Natural killer cell (primary cell): ENCODE data around the gene A2M. TPM values are rescaled to one million over a fixed set of nuclear protein-coding genes. Genes with fewer than 3 reads are reported as not detected.

Experiments
- ATAC-seq, 3 donors: fragments of 150-1000 bp in 2 of 3; fragments of 200-7000 bp in 1 of 3; cut with Tn5 transposase; 1 replicate in 1 of 3; 2 replicates in 2 of 3; pipeline ENCODE4 v1.10.0; 2021; ENCODE audit warnings: mild to moderate bottlenecking in 2 of 3, moderate library complexity in 2 of 3
- DNase-seq, 2 donors: peaks; one replicate each; pipeline versions ENCODE4 v3.0.0 to v3.0.0-alpha.2; 2013 to 2021; ENCODE audit warnings: mixed read lengths in 1 of 2
- H3K27ac ChIP-seq: one replicate; pipeline ENCODE4 v1.5.1; 2013; ENCODE audit warnings: mild to moderate bottlenecking, low read length
- H3K27me3 ChIP-seq: one replicate; pipeline ENCODE4 v1.6.1; 2013; ENCODE audit warnings: low read length; ENCODE audit not compliant: control insufficient read depth, insufficient read depth
- H3K36me3 ChIP-seq: one replicate; pipeline ENCODE4 v1.6.1; 2013; ENCODE audit warnings: low read length; ENCODE audit not compliant: control insufficient read depth, insufficient read depth
- H3K4me1 ChIP-seq: one replicate; pipeline ENCODE4 v1.6.1; 2013; ENCODE audit warnings: low read length; ENCODE audit not compliant: control insufficient read depth, insufficient read depth
- H3K4me3 ChIP-seq: one replicate; pipeline ENCODE4 v1.5.1; 2013; ENCODE audit warnings: low read length
- H3K9me3 ChIP-seq: one replicate; pipeline ENCODE4 v1.6.1; 2013; ENCODE audit warnings: low read length; ENCODE audit not compliant: control insufficient read depth, insufficient read depth
- H3K27ac Mint-ChIP-seq, 2 donors: one replicate each; pipeline ENCODE4 v1.8.0; 2022; ENCODE audit warnings: mild to moderate bottlenecking in 2 of 2, mixed read lengths in 2 of 2, moderate library complexity in 1 of 2
- H3K27me3 Mint-ChIP-seq, 2 donors: one replicate each; pipeline ENCODE4 v1.8.0; 2022; ENCODE audit warnings: low read depth in 2 of 2, mixed read lengths in 2 of 2
- H3K36me3 Mint-ChIP-seq: one replicate; pipeline ENCODE4 v1.8.0; 2022; ENCODE audit warnings: mixed read lengths
- H3K4me1 Mint-ChIP-seq, 2 donors: one replicate each; pipeline ENCODE4 v1.8.0; 2022; ENCODE audit warnings: mixed read lengths in 2 of 2
- H3K4me3 Mint-ChIP-seq: one replicate; pipeline ENCODE4 v1.8.0; 2022; ENCODE audit warnings: mild to moderate bottlenecking, moderate library complexity, mixed read lengths
- H3K9me3 Mint-ChIP-seq, 2 donors: one replicate each; pipeline ENCODE4 v1.8.0; 2022; ENCODE audit warnings: mixed read lengths in 2 of 2
- CTCF ChIP-seq: fragments of 200-600 bp; IDR thresholded peaks from one replicate; pipeline ENCODE4 v1.8.0; 2022; ENCODE audit warnings: antibody characterized with exemption
- WGBS: methylation state at CpG from one replicate; pipeline ENCODE4 v1.1.7; 2013; ENCODE audit warnings: missing lambda C conversion rate; ENCODE audit not compliant: insufficient coverage; 5-methylcytosine and 5-hydroxymethylcytosine counted together
- intact Hi-C: fragments of 100-400 bp; cut with micrococcal nuclease; formaldehyde crosslinking; loops from one replicate; pipeline ENCODE4 v1.14.2; 2022
- total RNA-seq, 4 donors: library from RNA; stranded (reverse); fragments of 120-200 nt in 1 of 4; gene quantifications; one replicate each; pipeline versions ENCODE4 v1.2.3 to v1.2.4, GENCODE V29; 2013 to 2022

A2M gene
- total RNA-seq, 3 donors from 2014 or later (not counting 1 experiment from before 2014, with no cell fraction given) = 0.08 TPM; not detected in 2

- WGBS = 94% methylated on average over 2 of the region's 2 CpGs
- intact Hi-C loops = loop anchor here (10.0 kb wide), 1 partner anchor 499 kb away; the partner anchor contains the start of gene CLEC4E
- DNase-seq (no peak), ATAC-seq (no peak)
- Mint-ChIP-seq H3K36me3 (peaks cover 5% of the 10 kb centered on the region), H3K9me3 (no peaks in the 10 kb centered on the region), H3K27ac (peak overlapping the region in 1 of 2 donors; percentile 58), H3K4me3 (no peak overlapping the region), H3K4me1 (peaks cover 7 to 43% of the 10 kb centered on the region in 2 donors), H3K27me3 (no peaks in the 10 kb centered on the region)
- H3K27me3 ChIP-seq = no peaks in the 10 kb centered on the region
- H3K27ac ChIP-seq = no peak overlapping the region
- H3K4me3 ChIP-seq = no peak overlapping the region
- peaks cover 11% of the 10 kb centered on the region for H3K36me3 ChIP-seq
- peaks cover 5% of the 10 kb centered on the region for H3K4me1 ChIP-seq
- TF ChIP-seq CTCF = no peak
- no peaks in the 10 kb centered on the region for H3K9me3 ChIP-seq
Observed at GRCh38 chr12:9043766-9044165, 72.0 kb downstream of the A2M start.

GRCh38 chr12:9041321-9041720, 74.4 kb downstream of the A2M start:
- peaks cover 16% of the 10 kb centered on the region for H3K4me1 ChIP-seq
- Mint-ChIP-seq H3K36me3 (peaks cover 5% of the 10 kb centered on the region), H3K27me3 (no peaks in the 10 kb centered on the region), H3K9me3 (no peaks in the 10 kb centered on the region), H3K4me1 (peaks cover 17 to 49% of the 10 kb centered on the region in 2 donors), H3K4me3 (no peak overlapping the region), H3K27ac (peak overlapping the region in 1 of 2 donors; percentile 79)
- no peaks in the 10 kb centered on the region for H3K9me3 ChIP-seq
- H3K4me3 ChIP-seq = no peak overlapping the region
- 93% methylated on average over 1 of the region's 1 CpG for WGBS
- no peak for ATAC-seq
- H3K27ac ChIP-seq = no peak overlapping the region
- DNase-seq = no peak
- no peaks in the 10 kb centered on the region for H3K27me3 ChIP-seq
- intact Hi-C loops = loop anchor here (10.0 kb wide), 1 partner anchor 497 kb away; the partner anchor contains the start of gene CLEC4E
- peaks cover 11% of the 10 kb centered on the region for H3K36me3 ChIP-seq
- TF ChIP-seq CTCF = no peak

- Mint-ChIP-seq H3K4me1 (peaks cover 21 to 48% of the 10 kb centered on the region in 2 donors), H3K36me3 (peaks cover 6% of the 10 kb centered on the region), H3K4me3 (no peak overlapping the region), H3K27ac (no peak overlapping the region), H3K27me3 (no peaks in the 10 kb centered on the region), H3K9me3 (no peaks in the 10 kb centered on the region)
- 94% methylated on average over 5 of the region's 5 CpGs for WGBS
- Histone ChIP-seq H3K36me3 (peaks cover 9% of the 10 kb centered on the region), H3K27me3 (no peaks in the 10 kb centered on the region), H3K27ac (no peak overlapping the region), H3K4me1 (peaks cover 16% of the 10 kb centered on the region), H3K4me3 (no peak overlapping the region), H3K9me3 (no peaks in the 10 kb centered on the region)
- no peak for ATAC-seq
- intact Hi-C loops = loop anchor here (10.0 kb wide), 1 partner anchor 496 kb away; the partner anchor contains the start of gene CLEC4E
- DNase-seq = peak in 1 of 2 donors; percentile 42
- TF ChIP-seq CTCF = no peak
Observed at GRCh38 chr12:9040484-9041186, 75.1 kb downstream of the A2M start.
